ENCODE measurements around the gene SCGB2B2.
"Not testable (repeated sequence)": the region's sequence is repeated elsewhere in the genome, so short reads cannot be mapped to it uniquely, and the experiment has no call there.

DNA sequence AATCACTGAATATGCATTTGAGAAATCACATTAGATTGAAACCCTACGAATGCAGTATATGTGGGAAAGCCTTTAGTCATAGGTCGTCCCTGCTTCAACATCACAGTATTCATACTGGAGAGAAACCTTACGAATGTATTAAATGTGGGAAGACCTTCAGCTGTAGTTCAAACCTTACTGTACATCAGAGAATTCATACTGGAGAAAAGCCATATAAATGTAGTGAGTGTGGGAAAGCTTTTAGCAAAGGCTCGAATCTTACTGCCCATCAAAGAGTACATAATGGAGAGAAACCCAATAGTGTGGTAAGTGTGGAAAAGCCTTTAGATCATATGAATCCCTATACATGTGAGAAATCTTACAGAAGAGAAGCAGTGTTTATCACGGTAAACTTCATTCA lies 8.3 kb upstream of the SCGB2B2 start:
- not testable (repeated sequence) for TF ChIP-seq ZNF24 (tag by site-specific recombination; IDR thresholded peaks at IDR 0.05); ZNF423 (tag by site-specific recombination; IDR thresholded peaks at IDR 0.05); ZSCAN4 (tag by site-specific recombination; IDR thresholded peaks at IDR 0.05); ZSCAN18 (tag by site-specific recombination; IDR thresholded peaks at IDR 0.05); REST (tag by site-specific recombination; IDR thresholded peaks at IDR 0.05); KLF1 (tag by site-specific recombination; IDR thresholded peaks at IDR 0.05); PBX3 (CRISPR knock-in tag; IDR thresholded peaks at IDR 0.05); TCF7L2 (IDR thresholded peaks at IDR 0.05; ENCODE audit: borderline replicate concordance, low read depth, low read length); ZSCAN23 (tag by site-specific recombination; IDR thresholded peaks at IDR 0.05); ZNF202 (tag by site-specific recombination; IDR thresholded peaks at IDR 0.05; ENCODE audit: borderline replicate concordance)
- TF ChIP-seq, protein P1, sequence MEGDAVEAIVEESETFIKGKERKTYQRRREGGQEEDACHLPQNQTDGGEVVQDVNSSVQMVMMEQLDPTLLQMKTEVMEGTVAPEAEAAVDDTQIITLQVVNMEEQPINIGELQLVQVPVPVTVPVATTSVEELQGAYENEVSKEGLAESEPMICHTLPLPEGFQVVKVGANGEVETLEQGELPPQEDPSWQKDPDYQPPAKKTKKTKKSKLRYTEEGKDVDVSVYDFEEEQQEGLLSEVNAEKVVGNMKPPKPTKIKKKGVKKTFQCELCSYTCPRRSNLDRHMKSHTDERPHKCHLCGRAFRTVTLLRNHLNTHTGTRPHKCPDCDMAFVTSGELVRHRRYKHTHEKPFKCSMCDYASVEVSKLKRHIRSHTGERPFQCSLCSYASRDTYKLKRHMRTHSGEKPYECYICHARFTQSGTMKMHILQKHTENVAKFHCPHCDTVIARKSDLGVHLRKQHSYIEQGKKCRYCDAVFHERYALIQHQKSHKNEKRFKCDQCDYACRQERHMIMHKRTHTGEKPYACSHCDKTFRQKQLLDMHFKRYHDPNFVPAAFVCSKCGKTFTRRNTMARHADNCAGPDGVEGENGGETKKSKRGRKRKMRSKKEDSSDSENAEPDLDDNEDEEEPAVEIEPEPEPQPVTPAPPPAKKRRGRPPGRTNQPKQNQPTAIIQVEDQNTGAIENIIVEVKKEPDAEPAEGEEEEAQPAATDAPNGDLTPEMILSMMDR (tag by site-specific recombination; IDR thresholded peaks at IDR 0.05) = not testable (repeated sequence)
- TF ChIP-seq, protein P2, sequence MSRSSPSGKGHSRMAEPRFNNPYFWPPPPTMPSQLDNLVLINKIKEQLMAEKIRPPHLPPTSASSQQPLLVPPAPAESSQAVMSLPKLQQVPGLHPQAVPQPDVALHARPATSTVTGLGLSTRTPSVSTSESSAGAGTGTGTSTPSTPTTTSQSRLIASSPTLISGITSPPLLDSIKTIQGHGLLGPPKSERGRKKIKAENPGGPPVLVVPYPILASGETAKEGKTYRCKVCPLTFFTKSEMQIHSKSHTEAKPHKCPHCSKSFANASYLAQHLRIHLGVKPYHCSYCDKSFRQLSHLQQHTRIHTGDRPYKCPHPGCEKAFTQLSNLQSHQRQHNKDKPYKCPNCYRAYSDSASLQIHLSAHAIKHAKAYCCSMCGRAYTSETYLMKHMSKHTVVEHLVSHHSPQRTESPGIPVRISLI (tag by site-specific recombination; IDR thresholded peaks at IDR 0.05) = not testable (repeated sequence)
- TF ChIP-seq, protein P3, sequence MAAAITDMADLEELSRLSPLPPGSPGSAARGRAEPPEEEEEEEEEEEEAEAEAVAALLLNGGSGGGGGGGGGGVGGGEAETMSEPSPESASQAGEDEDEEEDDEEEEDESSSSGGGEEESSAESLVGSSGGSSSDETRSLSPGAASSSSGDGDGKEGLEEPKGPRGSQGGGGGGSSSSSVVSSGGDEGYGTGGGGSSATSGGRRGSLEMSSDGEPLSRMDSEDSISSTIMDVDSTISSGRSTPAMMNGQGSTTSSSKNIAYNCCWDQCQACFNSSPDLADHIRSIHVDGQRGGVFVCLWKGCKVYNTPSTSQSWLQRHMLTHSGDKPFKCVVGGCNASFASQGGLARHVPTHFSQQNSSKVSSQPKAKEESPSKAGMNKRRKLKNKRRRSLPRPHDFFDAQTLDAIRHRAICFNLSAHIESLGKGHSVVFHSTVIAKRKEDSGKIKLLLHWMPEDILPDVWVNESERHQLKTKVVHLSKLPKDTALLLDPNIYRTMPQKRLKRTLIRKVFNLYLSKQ (tag by site-specific recombination; IDR thresholded peaks at IDR 0.05; ENCODE audit: borderline replicate concordance) = not testable (repeated sequence)

Measured in HEK293 (cell line).